Lower lobe of right lung (tissue), 2 donors: ENCODE results near the gene KRTAP10-6. TPM values are rescaled to one million over a fixed set of nuclear protein-coding genes. Genes with fewer than 3 reads are reported as not detected.

Source experiments
- ATAC-seq, 2 donors: fragments of 200-7000 bp; cut with Tn5 transposase; one replicate each; pipeline ENCODE4 v1.9.1; 2020 to 2022; ENCODE audit warnings: mild to moderate bottlenecking in 2 of 2, moderate library complexity in 2 of 2
- DNase-seq: peaks from one replicate; pipeline ENCODE4 v3.0.0-alpha.2; 2020
- H3K27ac ChIP-seq: fragments of 200-600 bp; one replicate; pipeline ENCODE4 v1.8.0; 2022
- H3K27me3 ChIP-seq: fragments of 200-600 bp; one replicate; pipeline ENCODE4 v1.8.0; 2022; ENCODE audit warnings: low read depth
- H3K36me3 ChIP-seq: fragments of 200-600 bp; one replicate; pipeline ENCODE4 v1.8.0; 2022; ENCODE audit warnings: mild to moderate bottlenecking
- H3K4me1 ChIP-seq: fragments of 200-600 bp; one replicate; pipeline ENCODE4 v1.8.0; 2022
- H3K4me3 ChIP-seq: fragments of 200-600 bp; one replicate; pipeline ENCODE4 v1.8.0; 2022; ENCODE audit warnings: mild to moderate bottlenecking
- H3K9me3 ChIP-seq: fragments of 200-600 bp; one replicate; pipeline ENCODE4 v1.8.0; 2022
- intact Hi-C: fragments of 100-400 bp; cut with DNase I; formaldehyde crosslinking; loops from one replicate; pipeline ENCODE4 v1.11.0; 2022
- total RNA-seq: library from RNA; stranded (reverse); fragmentation: NEBNext Ultra II Directional; extraction: Animal tissue kit (Norgen Biotek cat#: 25700); gene quantifications from one replicate; pipeline ENCODE4 v1.2.1, GENCODE V29; 2021
- TF ChIP-seq, protein P1 (sequence below): fragments of 200-600 bp; IDR thresholded peaks from one replicate; pipeline ENCODE4 v1.8.0; 2022; ENCODE audit warnings: antibody characterized with exemption, mild to moderate bottlenecking
- donor health status: DM: no; HTN: yes; CAD: no; lungs with severe emphysema.

The KRTAP10-6 gene
- total RNA-seq, 1 donor from 2014 or later = not detected

DNA sequence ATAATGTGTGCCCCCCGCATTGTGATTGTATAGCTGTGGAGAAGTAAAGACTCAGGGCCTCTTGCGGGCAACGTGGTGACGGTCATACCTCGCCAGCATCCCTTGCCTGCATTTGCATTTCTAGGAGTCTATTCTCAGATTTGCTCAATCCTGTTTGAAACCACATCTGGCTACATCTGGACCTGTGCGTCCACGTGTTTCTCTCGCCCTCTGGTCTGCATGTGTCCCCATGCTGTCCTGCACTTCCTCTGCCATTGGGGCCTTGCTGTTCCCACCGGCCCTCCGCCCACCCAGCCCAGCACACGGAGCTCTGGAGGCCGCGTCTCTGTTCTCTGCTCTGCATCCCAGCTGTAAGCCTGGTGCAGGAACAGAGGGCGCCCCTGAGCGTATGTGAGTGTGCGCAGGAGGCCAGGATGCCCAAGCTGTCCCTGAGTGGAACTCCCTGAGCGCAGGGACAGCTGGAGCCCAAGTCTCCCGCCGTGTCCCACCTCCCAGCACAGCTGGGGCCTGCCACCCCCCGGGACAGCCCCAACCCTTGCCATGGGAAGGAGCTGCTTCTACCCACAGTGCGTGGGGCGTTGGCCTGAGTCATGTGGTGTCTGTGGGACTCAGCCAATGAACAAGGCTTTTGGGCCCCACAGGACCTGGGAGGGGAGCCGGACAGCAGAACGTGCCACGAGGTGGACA, 42.6 kb downstream of the KRTAP10-6 start:
- Histone ChIP-seq H3K9me3 (no peaks in the 10 kb centered on the region), H3K27me3 (no peaks in the 10 kb centered on the region), H3K27ac (no peak overlapping the region), H3K4me1 (no peaks in the 10 kb centered on the region), H3K4me3 (no peak overlapping the region), H3K36me3 (no peaks in the 10 kb centered on the region)
- ATAC-seq (peak in 1 of 2 donors; percentile 36), DNase-seq (peak; percentile 19)
- intact Hi-C loops = no loop called here
- TF ChIP-seq, protein P1, sequence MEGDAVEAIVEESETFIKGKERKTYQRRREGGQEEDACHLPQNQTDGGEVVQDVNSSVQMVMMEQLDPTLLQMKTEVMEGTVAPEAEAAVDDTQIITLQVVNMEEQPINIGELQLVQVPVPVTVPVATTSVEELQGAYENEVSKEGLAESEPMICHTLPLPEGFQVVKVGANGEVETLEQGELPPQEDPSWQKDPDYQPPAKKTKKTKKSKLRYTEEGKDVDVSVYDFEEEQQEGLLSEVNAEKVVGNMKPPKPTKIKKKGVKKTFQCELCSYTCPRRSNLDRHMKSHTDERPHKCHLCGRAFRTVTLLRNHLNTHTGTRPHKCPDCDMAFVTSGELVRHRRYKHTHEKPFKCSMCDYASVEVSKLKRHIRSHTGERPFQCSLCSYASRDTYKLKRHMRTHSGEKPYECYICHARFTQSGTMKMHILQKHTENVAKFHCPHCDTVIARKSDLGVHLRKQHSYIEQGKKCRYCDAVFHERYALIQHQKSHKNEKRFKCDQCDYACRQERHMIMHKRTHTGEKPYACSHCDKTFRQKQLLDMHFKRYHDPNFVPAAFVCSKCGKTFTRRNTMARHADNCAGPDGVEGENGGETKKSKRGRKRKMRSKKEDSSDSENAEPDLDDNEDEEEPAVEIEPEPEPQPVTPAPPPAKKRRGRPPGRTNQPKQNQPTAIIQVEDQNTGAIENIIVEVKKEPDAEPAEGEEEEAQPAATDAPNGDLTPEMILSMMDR = no peak

DNA sequence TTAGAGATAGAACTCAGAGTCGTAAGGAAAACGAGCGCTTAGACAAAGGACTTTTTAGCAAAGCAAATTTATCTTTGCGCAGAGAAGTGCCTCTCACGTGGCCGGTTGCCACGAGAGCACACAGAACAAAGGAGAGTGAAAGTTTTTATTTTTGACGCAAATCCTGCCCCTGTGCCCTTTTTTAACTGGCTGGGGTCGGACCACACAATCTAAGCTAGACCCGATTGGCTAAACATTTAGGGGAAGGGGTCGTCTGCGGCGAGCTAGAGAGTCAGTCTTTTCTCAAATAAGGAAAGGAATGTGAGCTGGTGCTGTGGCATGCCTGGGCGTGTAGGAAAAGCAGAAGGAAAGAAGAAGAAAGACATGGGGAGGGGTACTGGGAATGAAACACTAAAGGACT, 43.4 kb downstream of the KRTAP10-6 start:
- Histone ChIP-seq H3K4me1 (no peaks in the 10 kb centered on the region), H3K27ac (no peak overlapping the region), H3K4me3 (no peak overlapping the region), H3K36me3 (no peaks in the 10 kb centered on the region), H3K27me3 (no peaks in the 10 kb centered on the region), H3K9me3 (no peaks in the 10 kb centered on the region)
- intact Hi-C loops = no loop called here
- TF ChIP-seq, protein P1 = no peak
- DNase-seq (no peak), ATAC-seq (no peak)

DNA sequence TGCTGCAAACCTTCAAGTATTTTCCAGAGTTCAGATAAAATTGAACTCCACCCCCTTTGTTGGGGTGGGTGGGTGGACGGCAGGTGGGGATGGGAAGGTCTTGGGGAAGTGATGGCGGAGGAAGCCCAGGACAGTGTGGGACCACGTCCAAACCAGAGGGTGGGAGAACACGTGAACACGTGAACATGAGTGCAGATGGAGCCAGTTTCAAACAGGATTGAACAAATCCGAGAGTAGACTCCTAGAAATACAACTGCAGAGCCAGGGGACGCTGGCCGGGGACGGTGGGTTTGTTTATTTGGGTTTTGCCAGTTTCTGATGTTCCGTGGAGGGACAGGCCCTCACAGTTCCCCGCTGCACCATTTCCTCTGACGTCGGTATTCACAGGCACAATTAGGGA, 43.9 kb downstream of the KRTAP10-6 start:
- H3K27me3 ChIP-seq = no peaks in the 10 kb centered on the region
- no peak for DNase-seq
- TF ChIP-seq, protein P1 = no peak
- H3K9me3 ChIP-seq = no peaks in the 10 kb centered on the region
- H3K27ac ChIP-seq = no peak overlapping the region
- no peak overlapping the region for H3K4me3 ChIP-seq
- H3K36me3 ChIP-seq = no peaks in the 10 kb centered on the region
- intact Hi-C loops = no loop called here
- no peaks in the 10 kb centered on the region for H3K4me1 ChIP-seq
- no peak for ATAC-seq

DNA sequence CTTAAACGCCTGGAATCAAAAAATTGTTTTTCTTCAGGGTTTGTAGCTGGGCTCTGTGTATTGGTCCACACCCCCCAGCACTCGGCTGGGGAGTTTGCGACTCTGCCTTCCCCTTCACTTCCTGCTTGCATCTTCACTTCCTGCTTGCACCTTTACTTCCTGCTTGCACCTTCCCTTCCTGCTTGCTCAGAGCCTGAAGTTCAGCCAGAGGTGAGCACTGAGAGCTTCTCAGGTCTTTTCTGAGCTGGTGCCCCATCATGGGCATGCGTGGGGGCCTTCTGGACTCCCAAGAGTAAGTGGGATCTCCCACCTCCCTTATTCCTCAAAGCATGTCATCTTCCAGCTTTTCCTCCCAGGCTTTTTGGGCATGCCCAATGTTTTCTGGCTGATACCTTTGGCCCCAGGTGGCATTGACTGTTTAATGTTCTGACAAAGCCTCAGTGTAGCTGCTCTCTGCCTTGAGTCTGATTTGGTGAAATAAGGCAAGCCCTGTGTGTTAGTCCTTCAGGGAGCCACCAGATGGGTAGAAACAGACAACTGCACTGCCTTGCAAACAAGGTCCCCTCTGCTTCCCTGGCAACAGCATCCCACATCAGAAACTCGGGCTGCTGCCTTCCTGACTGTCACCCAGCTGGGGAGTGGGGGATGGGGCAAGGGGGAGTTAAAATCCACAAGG, 44.5 kb downstream of the KRTAP10-6 start:
- Histone ChIP-seq H3K27me3 (no peaks in the 10 kb centered on the region), H3K4me3 (no peak overlapping the region), H3K9me3 (no peaks in the 10 kb centered on the region), H3K36me3 (no peaks in the 10 kb centered on the region), H3K27ac (no peak overlapping the region), H3K4me1 (no peaks in the 10 kb centered on the region)
- intact Hi-C loops = no loop called here
- no peak for DNase-seq
- no peak for ATAC-seq
- TF ChIP-seq, protein P1 = no peak

DNA sequence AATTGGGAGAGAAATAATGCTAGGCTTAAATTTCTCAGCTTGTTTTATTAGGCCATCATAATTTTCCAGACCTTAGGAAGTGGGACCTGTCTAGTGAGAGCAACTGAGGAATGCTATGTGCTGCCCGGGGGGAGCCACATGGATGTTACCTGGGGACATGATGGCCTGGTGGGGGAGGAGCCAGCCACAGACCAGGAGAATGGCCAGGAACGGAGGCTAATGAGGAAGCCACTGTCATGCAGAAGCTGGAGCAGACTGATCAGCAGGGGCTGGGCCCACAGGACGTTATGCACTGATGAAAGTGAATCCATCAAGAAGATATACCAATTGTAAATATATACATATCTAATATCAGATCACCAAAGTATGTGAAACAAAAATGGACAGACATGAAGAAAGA, 47.7 kb downstream of the KRTAP10-6 start:
- intact Hi-C loops = no loop called here
- Histone ChIP-seq H3K27me3 (peaks cover 3% of the 10 kb centered on the region), H3K36me3 (no peaks in the 10 kb centered on the region), H3K4me1 (no peaks in the 10 kb centered on the region), H3K9me3 (peaks cover 4% of the 10 kb centered on the region), H3K4me3 (no peak overlapping the region), H3K27ac (no peak overlapping the region)
- ATAC-seq (no peak), DNase-seq (no peak)
- TF ChIP-seq, protein P1 = no peak
